Measurements from ENCODE around the gene GLYR1.
"Not testable (repeated sequence)": the region's sequence is repeated elsewhere in the genome, so short reads cannot be mapped to it uniquely, and the experiment has no call there.

GLYR1 gene

GRCh38 chr16:4785758-4786433 is 61.2 kb downstream of the GLYR1 start:
- DNase-seq, result no peak

- DNase-seq, result not testable (repeated sequence)
Observed at GRCh38 chr16:4784444-4784987, 62.6 kb downstream of the GLYR1 start.

GRCh38 chr16:4783951-4784336 is 63.1 kb downstream of the GLYR1 start:
- DNase-seq, result no peak

GRCh38 chr16:4783251-4783950 is 63.7 kb downstream of the GLYR1 start:
- no peak for DNase-seq

- DNase-seq, result peak; percentile 24
Observed at GRCh38 chr16:4780235-4780634, 66.9 kb downstream of the GLYR1 start.

- DNase-seq, result no peak
Observed at GRCh38 chr16:4778050-4778392, 69.1 kb downstream of the GLYR1 start.

- no peak for DNase-seq
Observed at GRCh38 chr16:4777339-4778049, 69.6 kb downstream of the GLYR1 start.

- DNase-seq, result no peak
Observed at GRCh38 chr16:4776141-4776705, 70.9 kb downstream of the GLYR1 start.

- no peak for DNase-seq
Observed at GRCh38 chr16:4775005-4775404, 72.1 kb downstream of the GLYR1 start.

GRCh38 chr16:4772351-4772750 is 74.7 kb downstream of the GLYR1 start:
- no peak for DNase-seq

GRCh38 chr16:4771646-4772045 is 75.4 kb downstream of the GLYR1 start:
- DNase-seq, result no peak

- DNase-seq, result no peak
Observed at GRCh38 chr16:4769306-4769638, 77.8 kb downstream of the GLYR1 start.

GRCh38 chr16:4768549-4769305 is 78.4 kb downstream of the GLYR1 start:
- peak; percentile 96 for DNase-seq

GRCh38 chr16:4767872-4768548 is 79.1 kb downstream of the GLYR1 start:
- DNase-seq, result no peak

- peak; percentile 89 for DNase-seq
Observed at GRCh38 chr16:4766875-4767628, 80.0 kb downstream of the GLYR1 start, which contains the start of gene ZNF500. ZNF500 (minus strand) TSS chr16:4767162; CDS start chr16:4765978, 1,184 bp downstream.

- DNase-seq, result no peak
Observed at GRCh38 chr16:4765511-4766474, 81.3 kb downstream of the GLYR1 start.

- no peak for DNase-seq
Observed at GRCh38 chr16:4763791-4764190, 83.3 kb downstream of the GLYR1 start.

GRCh38 chr16:4762205-4762604 is 84.9 kb downstream of the GLYR1 start:
- no peak for DNase-seq

GRCh38 chr16:4760221-4760910 is 86.7 kb downstream of the GLYR1 start:
- no peak for DNase-seq

All from HCEC 1CT (cell line).